Mucosa of rectum (tissue), 2 donors: ENCODE measurements around the gene SMAD3.
"Not testable (repeated sequence)": the region's sequence is repeated elsewhere in the genome, so short reads cannot be mapped to it uniquely, and the experiment has no call there.

Source experiments
- H3K27ac ChIP-seq, 2 donors: one replicate each; pipeline ENCODE4 v1.7.0; 2013; ENCODE audit warnings: inconsistent platforms in 2 of 2, low read depth in 2 of 2, low read length in 2 of 2
- H3K27me3 ChIP-seq, 2 donors: one replicate each; pipeline ENCODE4 v1.7.0; 2013; ENCODE audit warnings: low read length in 2 of 2; ENCODE audit not compliant: control insufficient read depth in 2 of 2, insufficient read depth in 2 of 2
- H3K36me3 ChIP-seq, 2 donors: one replicate each; pipeline ENCODE4 v1.7.0; 2013; ENCODE audit warnings: low read length in 2 of 2; ENCODE audit not compliant: control insufficient read depth in 2 of 2, insufficient read depth in 2 of 2
- H3K4me1 ChIP-seq, 2 donors: one replicate each; pipeline ENCODE4 v1.7.0; 2013; ENCODE audit warnings: low read length in 2 of 2, mild to moderate bottlenecking in 1 of 2; ENCODE audit not compliant: control insufficient read depth in 2 of 2, insufficient read depth in 2 of 2
- H3K4me3 ChIP-seq, 2 donors: one replicate each; pipeline ENCODE4 v1.7.0; 2013; ENCODE audit warnings: low read length in 2 of 2
- H3K9ac ChIP-seq, 2 donors: one replicate each; pipeline ENCODE4 v1.7.0; 2013; ENCODE audit warnings: low read length in 2 of 2, low read depth in 1 of 2, mild to moderate bottlenecking in 1 of 2
- H3K9me3 ChIP-seq, 2 donors: one replicate each; pipeline ENCODE4 v1.7.0; 2013; ENCODE audit warnings: low read length in 2 of 2; ENCODE audit not compliant: control insufficient read depth in 2 of 2
- donor health status: healthy.
- donor health status: Normal muscosa, but diverticular disease.

Gene SMAD3

GRCh38 chr15:67120839-67121643 is 55.6 kb downstream of the SMAD3 start:
- Histone ChIP-seq H3K36me3 (no peaks in the 10 kb centered on the region), H3K4me1 (peaks cover 49 to 56% of the 10 kb centered on the region in 2 donors), H3K9me3 (no peaks in the 10 kb centered on the region), H3K4me3 (peak overlapping the region; percentile 40 to 50), H3K27me3 (no peaks in the 10 kb centered on the region), H3K27ac (peak overlapping the region; percentile 86 to 89), H3K9ac (peak overlapping the region; percentile 61 to 72)

- Histone ChIP-seq H3K4me1 (peaks cover 49 to 53% of the 10 kb centered on the region in 2 donors), H3K27ac (peak overlapping the region; percentile 86 to 89), H3K9ac (peak overlapping the region; percentile 61 to 72), H3K4me3 (peak overlapping the region in 1 of 2 donors; percentile 40), H3K9me3 (no peaks in the 10 kb centered on the region), H3K36me3 (no peaks in the 10 kb centered on the region), H3K27me3 (no peaks in the 10 kb centered on the region)
Observed at GRCh38 chr15:67121644-67122605, 56.5 kb downstream of the SMAD3 start.

GRCh38 chr15:67122816-67123215 is 57.4 kb downstream of the SMAD3 start:
- H3K4me3 ChIP-seq, H3K27me3 ChIP-seq, H3K9ac ChIP-seq, H3K9me3 ChIP-seq, H3K36me3 ChIP-seq: not testable (repeated sequence)
- H3K27ac ChIP-seq: peak overlapping the region in 1 of 2 donors; percentile 89
- peaks cover 49 to 53% of the 10 kb centered on the region in 2 donors for H3K4me1 ChIP-seq

- H3K27me3 ChIP-seq, H3K9me3 ChIP-seq, H3K27ac ChIP-seq, H3K9ac ChIP-seq, H3K36me3 ChIP-seq, H3K4me3 ChIP-seq: not testable (repeated sequence)
- peaks cover 49 to 54% of the 10 kb centered on the region in 2 donors for H3K4me1 ChIP-seq
Observed at GRCh38 chr15:67123291-67123690, 57.9 kb downstream of the SMAD3 start.

GRCh38 chr15:67124111-67124510 is 58.7 kb downstream of the SMAD3 start:
- Histone ChIP-seq H3K36me3 (no peaks in the 10 kb centered on the region), H3K4me1 (peaks cover 43 to 48% of the 10 kb centered on the region in 2 donors), H3K27ac (no peak overlapping the region), H3K9me3 (no peaks in the 10 kb centered on the region), H3K9ac (no peak overlapping the region), H3K27me3 (no peaks in the 10 kb centered on the region), H3K4me3 (no peak overlapping the region)

GRCh38 chr15:67124911-67125588 is 59.6 kb downstream of the SMAD3 start:
- Histone ChIP-seq H3K4me3 (no peak overlapping the region), H3K9me3 (no peaks in the 10 kb centered on the region), H3K36me3 (no peaks in the 10 kb centered on the region), H3K27me3 (no peaks in the 10 kb centered on the region), H3K9ac (peak overlapping the region in 1 of 2 donors; percentile 9), H3K27ac (peak overlapping the region; percentile 57 to 70), H3K4me1 (peaks cover 40 to 43% of the 10 kb centered on the region in 2 donors)

- H3K27me3 ChIP-seq: no peaks in the 10 kb centered on the region
- peaks cover 0 to under 1% of the 10 kb centered on the region in 2 donors for H3K36me3 ChIP-seq
- peak overlapping the region; percentile 70 to 80 for H3K27ac ChIP-seq
- H3K4me1 ChIP-seq: peaks cover 34 to 35% of the 10 kb centered on the region in 2 donors
- no peaks in the 10 kb centered on the region for H3K9me3 ChIP-seq
- no peak overlapping the region for H3K4me3 ChIP-seq
- H3K9ac ChIP-seq: peak overlapping the region in 1 of 2 donors; percentile 5
Observed at GRCh38 chr15:67125589-67126502, 60.4 kb downstream of the SMAD3 start.

- peaks cover 0 to 2% of the 10 kb centered on the region in 2 donors for H3K36me3 ChIP-seq
- H3K27ac ChIP-seq: peak overlapping the region; percentile 70 to 80
- no peaks in the 10 kb centered on the region for H3K9me3 ChIP-seq
- H3K4me3 ChIP-seq: no peak overlapping the region
- H3K4me1 ChIP-seq: peaks cover 27 to 29% of the 10 kb centered on the region in 2 donors
- no peaks in the 10 kb centered on the region for H3K27me3 ChIP-seq
- peak overlapping the region in 1 of 2 donors; percentile 5 for H3K9ac ChIP-seq
Observed at GRCh38 chr15:67126551-67127330, 61.3 kb downstream of the SMAD3 start.
